Transverse colon (tissue), 3 donors: ENCODE measurements around the gene YBX2.
A peak's percentile ranks its signal among the peaks of the same experiment; 100 is the strongest.

Experiments used
- EP300 ChIP-seq: sonication (generic); formaldehyde crosslinking; IDR thresholded peaks from one replicate; pipeline ENCODE4 v1.6.1; 2017; ENCODE audit warnings: antibody characterized with exemption, low read depth
- TF ChIP-seq, protein P1 (sequence below), 5 experiments: fragments of 200-600 bp in 3 of 5; fragments of 450-650 bp in 2 of 5; sonication (generic) in 3 of 5; IDR thresholded peaks; 1 replicate in 2 of 5; 2 replicates in 3 of 5; pipeline ENCODE4 v1.5.1; 2016 to 2017; ENCODE audit warnings: antibody characterized with exemption in 5 of 5, inconsistent platforms in 3 of 5, mild to moderate bottlenecking in 2 of 5, moderate library complexity in 1 of 5

DNA sequence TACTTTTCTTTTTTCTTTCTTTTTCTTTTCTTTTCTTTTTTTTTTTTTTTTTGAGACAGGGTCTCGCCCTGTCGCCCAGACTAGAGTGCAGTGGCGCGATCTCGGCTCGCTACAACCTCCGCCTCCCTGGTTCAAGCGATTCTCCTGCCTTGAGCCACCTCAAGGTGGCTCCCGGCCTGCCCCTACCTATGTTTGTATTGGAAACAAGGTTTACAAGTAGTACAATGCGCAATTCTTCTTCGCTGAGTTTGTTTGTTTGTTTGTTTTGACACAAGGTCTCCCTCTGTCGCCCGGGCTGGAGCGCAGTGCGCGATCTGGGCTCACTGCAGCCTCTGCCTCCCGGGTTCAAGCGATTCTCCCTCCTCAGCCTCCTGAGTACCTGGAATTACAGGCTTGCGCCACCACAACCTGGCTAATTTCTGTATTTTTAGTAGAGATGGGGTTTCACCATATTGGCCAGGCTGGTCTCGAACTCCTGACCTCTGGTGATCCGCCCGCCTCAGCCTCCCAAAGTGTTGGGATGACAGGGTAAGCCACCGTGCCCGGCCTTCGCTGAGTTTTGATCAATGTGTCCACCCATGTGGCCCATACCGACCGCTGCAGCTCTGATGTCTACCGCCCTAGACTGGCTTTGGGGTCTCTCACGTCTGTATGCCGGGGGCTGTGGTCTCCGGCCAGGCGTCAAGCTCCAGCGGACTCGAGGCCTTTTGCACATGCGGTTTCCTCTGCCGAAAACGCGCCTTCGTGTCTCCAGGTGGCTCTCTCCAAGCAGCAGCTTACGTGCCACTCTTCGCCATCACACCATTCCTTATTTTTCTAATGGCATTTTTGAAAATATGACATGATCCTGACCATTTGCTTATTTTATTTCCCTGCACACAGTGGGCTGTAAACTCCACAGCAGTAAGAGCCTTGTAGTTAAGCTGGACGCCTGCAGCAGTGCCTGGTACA, 1.1 kb upstream of the YBX2 start:
- no peak for TF ChIP-seq EP300
- TF ChIP-seq, protein P1, sequence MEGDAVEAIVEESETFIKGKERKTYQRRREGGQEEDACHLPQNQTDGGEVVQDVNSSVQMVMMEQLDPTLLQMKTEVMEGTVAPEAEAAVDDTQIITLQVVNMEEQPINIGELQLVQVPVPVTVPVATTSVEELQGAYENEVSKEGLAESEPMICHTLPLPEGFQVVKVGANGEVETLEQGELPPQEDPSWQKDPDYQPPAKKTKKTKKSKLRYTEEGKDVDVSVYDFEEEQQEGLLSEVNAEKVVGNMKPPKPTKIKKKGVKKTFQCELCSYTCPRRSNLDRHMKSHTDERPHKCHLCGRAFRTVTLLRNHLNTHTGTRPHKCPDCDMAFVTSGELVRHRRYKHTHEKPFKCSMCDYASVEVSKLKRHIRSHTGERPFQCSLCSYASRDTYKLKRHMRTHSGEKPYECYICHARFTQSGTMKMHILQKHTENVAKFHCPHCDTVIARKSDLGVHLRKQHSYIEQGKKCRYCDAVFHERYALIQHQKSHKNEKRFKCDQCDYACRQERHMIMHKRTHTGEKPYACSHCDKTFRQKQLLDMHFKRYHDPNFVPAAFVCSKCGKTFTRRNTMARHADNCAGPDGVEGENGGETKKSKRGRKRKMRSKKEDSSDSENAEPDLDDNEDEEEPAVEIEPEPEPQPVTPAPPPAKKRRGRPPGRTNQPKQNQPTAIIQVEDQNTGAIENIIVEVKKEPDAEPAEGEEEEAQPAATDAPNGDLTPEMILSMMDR (IDR thresholded peaks at IDR 0.05): peak in 4 of 5 experiments; percentile 10 to 45 (median 28)
